OCI-LY7 (cell line): Measurements from ENCODE around the gene UVRAG. TPM values are rescaled to one million over a fixed set of nuclear protein-coding genes. Genes with fewer than 3 reads are reported as not detected.
"Not testable (repeated sequence)": the region's sequence is repeated elsewhere in the genome, so short reads cannot be mapped to it uniquely, and the experiment has no call there.

ENCODE experiments used
- BruUV-seq: library from RNA; stranded (reverse); fragments of 400-500 nt; replicated peaks from 2 replicates; lab custom pipeline; 2021; lab: Mats Ljungman, UMichigan
- CTCF ChIA-PET: fragments of 300-600 bp; sonication (Branson Sonifier 250); formaldehyde crosslinking; loops from one replicate; lab custom pipeline; 2022; ENCODE audit warnings: antibody characterized with exemption; ENCODE audit not compliant: unreplicated experiment; lab: Charles Lee
- POLR2A ChIA-PET: fragments of 300-600 bp; sonication (Branson Sonifier 250); formaldehyde crosslinking; loops from one replicate; lab custom pipeline; 2022; ENCODE audit warnings: antibody characterized with exemption; lab: Charles Lee
- DNase-seq: peaks from one replicate; pipeline ENCODE4 v3.0.0-alpha.2; 2015; ENCODE audit warnings: low spot score
- H2AFZ ChIP-seq: fragments of 200-600 bp; sonication (generic), shearing (Covaris generic); 2 replicates; pipeline ENCODE4 v1.6.1; 2014; ENCODE audit warnings: mild to moderate bottlenecking, antibody characterized with exemption, low read length, moderate library complexity
- H3K27ac ChIP-seq: fragments of 200-600 bp; sonication (generic); 2 replicates; pipeline ENCODE4 v1.5.1; 2014; ENCODE audit warnings: mixed run types, low read depth, mild to moderate bottlenecking, moderate library complexity, low read length, inconsistent platforms; ENCODE audit not compliant: poor library complexity, severe bottlenecking
- H3K36me3 ChIP-seq: fragments of 200-600 bp; sonication (generic); 2 replicates; pipeline ENCODE4 v1.6.1; 2014; ENCODE audit warnings: mild to moderate bottlenecking, antibody characterized with exemption, low read length, moderate library complexity, mixed read lengths; ENCODE audit not compliant: insufficient read depth
- H3K4me1 ChIP-seq: fragments of 200-600 bp; sonication (generic); 2 replicates; pipeline ENCODE4 v1.5.1; 2014; ENCODE audit warnings: mild to moderate bottlenecking, low read length; ENCODE audit not compliant: insufficient read depth, poor library complexity, severe bottlenecking
- H3K4me2 ChIP-seq: fragments of 200-600 bp; sonication (generic); 2 replicates; pipeline ENCODE4 v1.6.1; 2014; ENCODE audit warnings: mild to moderate bottlenecking, low read length
- H3K4me3 ChIP-seq: fragments of 200-600 bp; sonication (generic); 2 replicates; pipeline ENCODE4 v1.5.1; 2014; ENCODE audit warnings: mild to moderate bottlenecking, low read depth, low read length; ENCODE audit not compliant: poor library complexity, severe bottlenecking
- H3K79me2 ChIP-seq: fragments of 200-600 bp; sonication (generic); 2 replicates; pipeline ENCODE4 v1.6.1; 2016; ENCODE audit warnings: low read depth, mild to moderate bottlenecking, low read length, moderate library complexity, mixed read lengths; ENCODE audit not compliant: insufficient read depth
- H3K9me2 ChIP-seq: fragments of 200-600 bp; sonication (generic); 2 replicates; pipeline ENCODE4 v1.6.1; 2016; ENCODE audit warnings: mild to moderate bottlenecking, low read length, mixed read lengths; ENCODE audit not compliant: insufficient read depth
- H3K9me3 ChIP-seq: fragments of 200-600 bp; sonication (generic); 2 replicates; pipeline ENCODE4 v1.6.1; 2014; ENCODE audit warnings: mild to moderate bottlenecking, mixed run types, low read length, mixed read lengths
- H4K20me1 ChIP-seq: fragments of 200-600 bp; sonication (generic); 2 replicates; pipeline ENCODE4 v1.6.1; 2014; ENCODE audit warnings: mild to moderate bottlenecking, antibody characterized with exemption, low read length, moderate library complexity, mixed read lengths; ENCODE audit not compliant: insufficient read depth
- CTCF ChIP-seq: fragments of 200-600 bp; sonication (generic); conservative IDR thresholded peaks from 2 replicates; pipeline ENCODE4 v1.5.1; 2014; ENCODE audit warnings: mild to moderate bottlenecking, antibody characterized with exemption, low read length, moderate library complexity, mixed read lengths
- EZH2phosphoT487 ChIP-seq: fragments of 200-600 bp; sonication (generic); IDR thresholded peaks from 2 replicates; pipeline ENCODE4 v1.6.1; 2018; ENCODE audit warnings: low read depth, borderline replicate concordance, mild to moderate bottlenecking, mixed run types, antibody characterized with exemption, low read length, moderate library complexity, mixed read lengths
- intact Hi-C: fragments of 100-400 bp; cut with micrococcal nuclease; formaldehyde crosslinking; loops from one replicate; pipeline ENCODE4 v1.10.0; 2022; ENCODE audit not compliant: unreplicated experiment
- total RNA-seq, 2 experiments: library from RNA; depleted of rRNA in 1 of 2; stranded (reverse); fragments of >200 nt in 1 of 2; shearing (Covaris generic) in 1 of 2; gene quantifications; 2 replicates each; pipeline ENCODE4 v1.2.3, GENCODE V29; 2014 to 2022

Gene UVRAG
- total RNA-seq, 2 experiments from 2014 or later, result 43.7 to 73.3 TPM

GRCh38 chr11:75878933-75879332 lies 63.9 kb downstream of the UVRAG start:
- Histone ChIP-seq H3K9me2 (no peaks in the 10 kb centered on the region), H3K36me3 (peaks cover 70% of the 10 kb centered on the region), H3K79me2 (peaks cover 37% of the 10 kb centered on the region; the same call in 1 of the 2 replicates), H3K4me2 (no peak overlapping the region), H4K20me1 (0 out of 2 replicates have a peak, but pooled peaks cover under 1% of the 10 kb centered on the region), H3K4me3 (no peak overlapping the region), H3K4me1 (peaks cover 11% of the 10 kb centered on the region), H3K27ac (no peak overlapping the region), H2AFZ (no peak overlapping the region), H3K9me3 (no peaks in the 10 kb centered on the region)
- BruUV-seq, result no TSS peak
- TF ChIP-seq CTCF (no peak), EZH2phosphoT487 (no peak)
- CTCF ChIA-PET, result no interaction called here
- no peak for DNase-seq
- intact Hi-C loops, result loop anchor here (10.0 kb wide), 1 partner anchor 894 kb away; the partner anchor contains the start of gene NEU3
- POLR2A ChIA-PET, result no interaction called here

- Histone ChIP-seq H3K4me1 (peaks cover 5% of the 10 kb centered on the region), H2AFZ (no peak overlapping the region), H3K36me3 (peaks cover 70% of the 10 kb centered on the region), H3K9me3 (no peaks in the 10 kb centered on the region), H3K9me2 (no peaks in the 10 kb centered on the region), H4K20me1 (peaks cover 4% of the 10 kb centered on the region; the same call in 1 of the 2 replicates), H3K4me2 (no peak overlapping the region), H3K4me3 (no peak overlapping the region), H3K27ac (no peak overlapping the region), H3K79me2 (peaks cover 37% of the 10 kb centered on the region; the same call in 1 of the 2 replicates)
- no peak for DNase-seq
- intact Hi-C loops, result loop anchor here (10.0 kb wide), 1 partner anchor 895 kb away; the partner anchor contains the start of gene NEU3
- no peak for TF ChIP-seq CTCF
- no peak for TF ChIP-seq EZH2phosphoT487
- BruUV-seq, result no TSS peak
- ChIA-PET CTCF (no interaction called here), POLR2A (interaction anchor here (1.3 kb wide), 1 partner anchor 11 kb away, joined by 4 read pairs; no protein-coding TSS in a partner anchor)
These were observed 64.7 kb downstream of the UVRAG start for GRCh38 chr11:75879737-75880136.

- H3K9me2 ChIP-seq, H3K4me1 ChIP-seq, H3K9me3 ChIP-seq, H2AFZ ChIP-seq, H3K4me3 ChIP-seq, H3K4me2 ChIP-seq, DNase-seq, intact Hi-C loops, BruUV-seq, H4K20me1 ChIP-seq, H3K27ac ChIP-seq, CTCF ChIA-PET: not testable (repeated sequence)
- Histone ChIP-seq H3K36me3 (peaks cover 68% of the 10 kb centered on the region), H3K79me2 (peaks cover 37% of the 10 kb centered on the region; the same call in 1 of the 2 replicates)
- POLR2A ChIA-PET, result interaction anchor here (0.6 to 1.5 kb wide), 5 partner anchors 9 to 285 kb away, joined by 3 to 4 read pairs (median 3); no protein-coding TSS in a partner anchor
These were observed 65.3 kb downstream of the UVRAG start for GRCh38 chr11:75880343-75880742.
